HG02623 (cell line): ENCODE results near the gene RPTOR.

Experiments
- ATAC-seq: cut with Tn5 transposase; IDR thresholded peaks from one replicate; pipeline ENCODE4 v1.9.1; 2021; ENCODE audit warnings: moderate library complexity; ENCODE audit not compliant: unreplicated experiment

Gene RPTOR

DNA sequence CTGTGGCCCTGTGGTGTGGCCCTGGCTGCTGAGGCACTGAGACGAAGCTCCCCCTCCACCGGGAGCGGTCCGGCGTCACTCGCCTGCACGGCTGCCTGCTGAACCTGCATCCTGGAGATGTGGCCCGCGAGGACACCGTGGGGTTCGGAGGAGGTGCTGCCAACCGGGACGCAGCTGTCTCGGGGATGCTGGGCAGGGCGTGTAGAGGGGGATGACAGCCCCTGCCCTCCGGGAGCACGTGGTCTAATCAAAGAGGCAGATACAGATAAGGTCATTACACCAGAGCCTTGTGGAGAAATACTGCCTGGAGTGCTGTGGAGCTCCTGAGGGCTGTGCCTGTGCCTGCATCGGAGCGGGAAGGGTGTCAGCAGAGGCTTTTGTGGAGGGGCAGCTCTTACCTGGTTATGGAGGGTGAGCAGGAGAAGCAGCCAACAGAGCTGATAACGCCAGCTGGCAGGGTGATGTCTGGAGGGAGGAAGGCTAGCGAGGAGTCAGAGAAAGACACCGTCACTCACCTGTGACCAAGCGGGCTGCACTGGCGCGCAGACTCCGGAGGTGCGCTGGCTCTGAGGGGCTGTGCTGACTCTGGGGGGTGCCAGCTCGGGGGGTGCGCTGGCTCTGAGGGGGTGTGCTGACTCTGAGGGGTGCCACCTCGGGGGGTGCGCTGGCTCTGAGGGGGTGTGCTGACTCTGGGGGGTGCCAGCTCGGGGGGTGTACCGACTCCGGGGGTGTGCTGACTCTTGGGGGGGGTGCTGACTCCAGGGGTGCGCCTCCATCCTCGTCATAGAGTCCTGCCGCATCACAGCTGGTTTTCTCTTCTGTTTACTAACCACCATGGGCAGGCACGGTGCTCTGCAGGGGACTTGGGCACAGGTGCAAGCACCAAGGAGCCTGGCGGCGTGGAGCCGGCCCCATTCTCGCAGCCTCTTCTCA lies 342.3 kb downstream of the RPTOR start:
- no peak for ATAC-seq

DNA sequence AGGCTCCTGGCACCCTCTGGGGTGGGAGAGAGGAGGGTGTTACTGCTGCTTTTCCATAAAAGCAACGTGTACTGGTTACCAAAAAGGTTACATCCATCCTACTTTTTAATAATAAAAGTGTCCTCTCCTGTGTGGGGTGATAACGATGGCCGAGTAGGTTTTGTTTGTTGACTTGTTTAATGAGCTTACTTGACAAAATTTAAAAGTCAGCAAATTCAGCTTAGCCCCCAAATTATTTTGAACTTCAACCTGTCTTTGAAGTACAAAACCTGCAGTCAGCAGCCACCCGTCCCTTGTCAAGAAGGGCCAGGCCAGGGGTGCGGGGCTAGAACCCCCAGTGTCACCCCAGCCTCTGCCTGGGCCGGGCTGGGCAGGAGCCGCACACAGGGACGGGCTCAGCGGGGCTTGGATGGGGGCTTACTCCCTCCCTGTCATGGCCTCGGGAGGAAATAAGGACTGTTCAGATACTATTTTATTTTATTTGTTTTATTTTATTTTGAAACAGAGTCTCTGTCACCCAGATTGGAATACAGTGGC lies 343.1 kb downstream of the RPTOR start:
- ATAC-seq, result no peak

DNA sequence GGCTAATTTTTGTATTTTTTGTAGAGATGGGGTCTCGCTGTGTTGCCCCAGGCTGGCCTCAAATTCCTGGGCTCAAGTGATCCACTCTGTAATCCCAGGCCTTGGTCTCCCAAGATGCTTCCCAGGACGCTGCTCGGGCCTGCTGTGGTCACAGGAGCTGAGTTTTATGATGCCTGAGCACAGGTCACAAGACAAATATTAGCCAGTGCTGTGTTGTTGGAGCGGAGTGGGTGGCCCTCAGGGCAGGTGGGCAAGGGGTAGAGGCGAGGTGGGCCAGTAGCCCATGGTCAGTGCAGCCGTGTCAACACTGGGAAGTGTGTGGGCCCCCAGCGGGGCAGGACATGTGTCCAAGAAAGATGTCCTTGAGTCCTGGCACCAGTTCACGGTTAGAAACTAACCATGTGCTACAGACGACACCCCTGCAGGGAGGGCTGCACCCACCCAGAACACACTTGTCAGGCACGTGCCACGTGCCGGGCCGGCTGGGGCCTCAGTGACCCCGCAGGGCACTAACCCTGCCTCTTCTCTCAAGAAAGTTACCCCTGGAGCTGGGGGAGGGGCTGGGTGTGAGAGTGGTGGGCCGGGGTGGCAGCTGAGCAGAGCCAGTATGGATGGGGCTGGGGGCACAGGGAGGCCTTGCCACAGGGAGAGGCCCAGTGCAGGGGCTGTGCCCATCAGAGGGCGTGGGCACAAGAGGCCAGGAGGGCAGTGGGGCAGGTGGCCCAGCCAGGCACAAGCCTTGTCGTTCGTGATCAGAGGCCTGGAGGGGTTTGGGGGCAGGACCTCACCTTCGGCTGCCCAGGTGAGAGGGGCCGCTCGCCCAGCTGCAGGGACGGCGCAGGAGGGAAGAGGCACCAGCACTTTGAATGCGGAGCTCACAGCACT lies 343.9 kb downstream of the RPTOR start:
- no peak for ATAC-seq

DNA sequence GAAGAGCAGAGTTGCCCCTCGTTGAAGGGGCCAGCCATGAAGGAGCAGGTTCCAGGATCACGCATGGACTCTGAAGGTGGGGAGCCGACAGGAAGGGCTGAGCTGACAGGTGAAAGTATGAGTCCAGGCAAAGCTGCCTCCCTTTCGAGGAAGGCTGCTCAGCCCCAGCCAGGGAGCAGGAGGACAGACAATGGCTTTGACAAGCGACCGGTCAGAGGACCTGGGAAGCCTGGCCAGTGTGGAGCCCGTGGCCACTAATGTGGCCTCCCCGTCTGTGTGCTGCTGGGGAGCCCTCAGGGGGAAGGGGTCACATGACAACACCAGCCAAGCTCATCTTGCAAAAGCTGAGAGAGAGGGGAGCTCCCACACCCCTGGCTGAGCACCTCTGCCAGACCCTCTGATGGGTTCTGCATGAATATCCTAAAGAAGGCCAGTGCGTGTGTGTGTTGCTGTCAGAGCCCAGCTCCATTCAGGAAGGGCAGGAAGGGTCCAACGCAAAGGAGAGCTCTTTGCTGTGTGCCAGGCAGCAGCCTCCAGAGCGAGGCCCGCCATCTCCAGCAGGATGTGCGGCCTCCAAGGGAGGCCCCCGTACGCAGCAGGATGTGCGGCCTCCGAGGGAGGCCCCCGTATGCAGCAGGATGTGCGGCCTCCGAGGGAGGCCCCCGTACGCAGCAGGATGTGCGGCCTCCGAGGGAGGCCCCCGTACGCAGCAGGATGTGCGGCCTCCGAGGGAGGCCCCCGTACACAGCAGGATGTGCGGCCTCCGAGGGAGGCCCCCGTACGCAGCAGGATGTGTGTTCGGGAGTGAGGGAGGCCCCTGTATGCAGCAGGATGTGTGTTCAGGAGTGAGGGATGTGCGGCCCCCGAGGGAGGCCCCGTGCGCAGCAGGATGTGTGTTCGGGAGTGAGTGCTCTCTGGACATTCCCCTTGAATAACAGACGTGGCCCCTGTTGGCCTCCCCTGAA lies 344.9 kb downstream of the RPTOR start:
- no peak for ATAC-seq

DNA sequence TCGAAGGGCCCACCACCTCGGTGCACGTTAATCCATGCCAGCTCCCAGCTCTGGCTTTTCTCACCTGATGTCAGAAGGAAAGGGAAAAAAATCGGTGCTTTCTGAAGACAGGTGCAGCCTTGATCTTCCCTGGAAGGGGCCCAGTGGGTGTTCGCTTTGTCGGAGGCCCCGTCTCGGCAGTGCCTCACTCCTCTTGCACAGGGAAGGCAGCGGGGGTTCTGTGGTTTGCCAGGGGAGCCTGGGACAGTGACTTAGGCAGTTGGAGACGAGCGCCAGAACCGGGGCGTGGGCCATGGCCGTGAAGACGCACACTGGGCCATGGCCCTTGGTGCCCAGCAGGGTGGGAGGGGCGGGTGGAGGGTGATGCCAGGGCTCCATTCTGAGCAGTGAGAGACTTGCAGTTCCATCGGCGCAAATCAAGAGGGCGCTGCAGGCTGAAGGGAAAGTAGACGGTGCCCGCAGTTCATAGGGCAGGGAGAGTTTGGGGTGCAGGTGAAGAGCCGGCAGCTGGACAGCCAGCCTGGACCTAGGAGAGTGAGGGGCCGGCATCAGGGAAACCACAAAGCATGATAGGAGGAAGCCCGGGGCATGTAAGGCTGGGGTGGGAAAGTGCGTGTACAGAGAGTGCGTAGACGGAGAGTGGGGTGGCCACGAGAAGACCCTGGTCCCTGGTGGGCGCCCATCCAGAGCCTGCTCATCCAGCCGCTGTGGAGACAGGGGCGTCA lies 345.7 kb downstream of the RPTOR start:
- no peak for ATAC-seq

DNA sequence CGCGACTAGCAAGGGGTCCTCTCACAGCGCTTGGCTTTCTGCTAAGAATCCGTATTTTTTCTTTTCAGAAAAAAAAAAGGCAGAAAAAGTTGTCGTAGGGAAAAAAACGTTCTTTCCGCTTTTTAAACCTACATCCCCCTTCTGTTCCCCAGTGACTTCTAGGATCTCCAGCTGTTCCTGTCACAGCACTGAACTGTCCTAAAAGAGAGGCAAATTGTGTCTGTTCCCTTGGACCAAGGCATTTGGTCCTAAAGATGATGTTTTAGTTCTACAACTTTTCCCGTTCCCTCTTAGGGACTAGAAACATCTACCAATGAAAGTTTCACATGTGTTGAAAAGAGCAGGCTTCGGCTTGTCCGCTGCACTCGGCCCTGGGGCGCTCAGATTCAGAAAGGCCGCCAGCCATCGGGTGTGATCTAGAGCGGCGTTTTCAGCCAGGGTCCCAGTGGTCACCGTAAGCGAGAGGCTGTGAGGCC lies 346.3 kb downstream of the RPTOR start:
- ATAC-seq, result no peak

DNA sequence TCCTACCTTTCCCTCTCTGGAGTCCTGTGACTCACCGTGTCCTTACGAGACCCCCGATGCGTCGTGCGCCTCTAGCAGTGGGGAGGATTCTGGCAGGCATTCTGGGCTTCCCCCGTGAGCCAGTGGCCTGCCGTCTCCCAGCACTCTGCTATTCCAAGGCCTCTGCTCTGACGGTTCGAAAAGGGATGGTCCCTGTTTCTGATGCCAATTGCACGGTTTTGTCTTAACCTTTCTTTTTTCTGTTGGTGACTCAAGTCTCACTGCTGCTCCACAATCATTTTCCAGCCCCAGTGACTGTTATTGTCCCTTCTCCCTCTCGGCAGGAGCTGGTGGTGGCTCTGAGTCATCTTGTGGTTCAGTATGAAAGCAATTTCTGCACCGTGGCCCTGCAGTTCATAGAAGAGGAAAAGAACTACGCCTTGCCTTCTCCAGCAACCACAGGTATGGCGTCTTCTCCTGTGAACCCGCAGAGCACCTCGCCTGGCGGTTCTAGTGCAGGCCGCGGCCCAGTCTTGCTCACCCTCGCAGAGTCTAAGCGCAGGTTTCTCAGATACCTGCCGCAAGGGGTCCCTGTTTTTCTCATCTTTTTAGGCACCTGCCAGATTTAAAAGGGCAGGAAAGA lies 346.9 kb downstream of the RPTOR start:
- no peak for ATAC-seq

DNA sequence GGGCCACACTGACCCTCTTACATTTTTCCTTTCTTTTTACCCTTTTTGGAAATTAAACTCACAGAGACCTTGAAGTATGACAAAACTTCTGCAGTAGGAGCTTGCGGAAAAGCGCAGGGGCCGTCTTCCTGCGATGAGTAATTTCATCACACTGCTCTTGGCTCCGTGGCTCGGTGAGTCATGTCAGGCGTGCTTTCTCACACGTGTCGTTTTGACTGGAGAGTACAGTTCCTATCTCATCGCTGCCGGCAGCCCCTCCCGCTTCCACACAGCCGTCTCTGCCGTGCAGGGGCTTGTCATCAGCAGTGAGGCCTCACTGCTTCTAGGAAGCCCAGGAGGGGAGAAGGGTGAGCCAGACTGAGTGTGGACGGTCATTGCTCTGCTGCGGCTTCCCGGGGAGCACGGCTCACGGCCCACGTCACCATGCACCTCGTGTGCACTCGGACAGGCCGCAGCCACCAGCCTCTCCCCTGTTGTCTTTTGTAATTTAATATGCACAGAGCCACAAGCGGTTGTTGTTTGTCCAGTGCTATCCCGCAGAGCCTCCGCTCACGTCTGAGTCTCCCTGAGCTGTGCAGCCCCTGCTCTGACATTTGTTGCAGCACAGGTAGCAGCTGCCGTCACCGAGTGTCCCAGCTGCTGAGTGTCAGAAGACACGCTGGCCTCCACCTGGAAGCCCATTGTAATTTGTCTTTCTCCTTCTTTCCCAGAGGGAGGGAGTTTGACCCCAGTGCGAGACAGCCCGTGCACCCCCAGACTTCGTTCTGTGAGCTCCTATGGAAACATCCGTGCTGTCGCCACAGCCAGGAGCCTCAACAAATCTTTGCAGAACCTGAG lies 347.6 kb downstream of the RPTOR start:
- no peak for ATAC-seq

DNA sequence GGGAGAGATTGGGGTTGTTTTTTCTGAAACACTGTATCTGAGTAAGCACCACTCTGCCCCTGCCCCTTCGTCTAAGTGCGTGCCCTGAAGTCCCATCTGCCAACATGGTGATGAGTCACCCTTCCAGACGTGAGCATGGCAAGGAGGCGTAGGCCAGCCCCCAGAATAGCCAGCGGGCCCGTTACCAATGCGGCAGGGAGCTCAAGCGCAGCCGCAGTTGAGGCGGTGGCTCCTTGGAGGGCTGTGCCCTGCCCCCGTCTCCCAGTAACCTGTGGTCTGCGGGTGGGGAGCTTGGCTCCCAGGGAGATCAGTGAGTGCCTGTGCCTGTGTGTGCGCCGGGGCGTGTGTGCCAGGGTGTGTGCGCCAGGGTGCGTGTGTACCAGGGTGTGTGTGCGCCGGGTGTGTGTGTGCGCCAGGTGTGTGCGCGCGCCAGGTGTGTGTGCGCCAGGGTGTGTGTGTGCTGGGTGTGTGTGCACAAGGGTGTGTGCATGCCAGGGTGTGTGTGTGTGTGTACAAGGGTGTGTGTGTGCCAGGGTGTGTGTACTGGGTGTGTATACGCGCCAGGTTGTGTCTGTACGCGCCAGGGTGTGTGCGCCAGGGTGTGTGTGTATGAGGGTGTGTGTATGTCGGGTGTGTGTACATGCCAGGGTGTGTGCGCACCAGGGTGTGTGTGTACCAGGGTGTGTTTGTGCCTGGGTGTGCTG lies 348.4 kb downstream of the RPTOR start:
- ATAC-seq, result no peak

DNA sequence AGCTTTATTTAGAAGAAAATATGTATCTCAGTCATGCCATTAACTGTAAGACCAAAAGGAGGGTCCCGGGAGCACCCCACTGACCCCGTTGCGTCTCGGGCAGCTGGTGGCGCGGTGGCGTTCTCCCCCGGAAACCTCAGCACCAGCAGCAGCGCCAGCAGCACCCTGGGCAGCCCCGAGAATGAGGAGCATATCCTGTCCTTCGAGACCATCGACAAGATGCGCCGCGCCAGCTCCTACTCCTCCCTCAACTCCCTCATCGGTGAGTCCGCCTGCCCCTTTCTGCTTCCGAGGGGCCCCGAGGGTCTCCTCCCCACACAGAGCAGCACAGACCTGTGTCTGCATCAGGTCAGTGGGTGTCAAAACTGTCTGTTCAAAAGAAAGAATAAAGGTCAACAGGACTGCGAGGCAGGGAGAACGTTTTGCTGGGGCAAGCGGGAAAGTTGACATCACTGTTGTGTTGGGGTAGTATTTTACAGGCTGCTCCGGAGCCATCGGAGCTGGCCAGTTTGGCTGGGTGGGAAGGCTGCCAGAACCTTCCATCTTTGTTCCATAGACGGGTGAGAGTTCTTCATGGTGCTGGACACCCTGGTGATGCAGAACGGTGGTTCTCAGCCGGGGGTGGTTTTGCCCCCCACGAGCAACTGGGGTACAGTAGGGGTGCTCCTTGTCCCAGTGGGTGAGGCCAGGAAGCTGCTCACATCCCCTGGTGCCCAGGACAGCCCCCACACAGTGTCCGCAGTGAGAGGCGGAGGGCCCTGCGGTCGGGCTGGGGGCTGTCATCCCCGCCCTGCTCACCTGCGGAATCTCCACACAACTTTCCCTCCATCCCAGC lies 349.2 kb downstream of the RPTOR start:
- no peak for ATAC-seq

DNA sequence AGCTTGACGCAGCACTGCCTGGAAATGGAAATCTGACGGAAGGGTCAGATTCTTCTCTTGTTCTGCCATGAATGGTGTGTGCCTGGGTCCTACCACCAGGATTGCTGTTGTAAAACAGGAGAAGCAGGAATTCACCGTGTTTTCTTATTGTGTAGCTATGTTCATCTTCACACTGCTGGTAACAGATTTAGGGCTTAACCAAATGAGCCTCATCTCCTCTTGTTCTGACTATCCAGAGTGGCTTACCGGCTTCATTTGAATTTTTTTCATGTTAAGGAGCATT lies 349.7 kb downstream of the RPTOR start:
- ATAC-seq, result no peak

DNA sequence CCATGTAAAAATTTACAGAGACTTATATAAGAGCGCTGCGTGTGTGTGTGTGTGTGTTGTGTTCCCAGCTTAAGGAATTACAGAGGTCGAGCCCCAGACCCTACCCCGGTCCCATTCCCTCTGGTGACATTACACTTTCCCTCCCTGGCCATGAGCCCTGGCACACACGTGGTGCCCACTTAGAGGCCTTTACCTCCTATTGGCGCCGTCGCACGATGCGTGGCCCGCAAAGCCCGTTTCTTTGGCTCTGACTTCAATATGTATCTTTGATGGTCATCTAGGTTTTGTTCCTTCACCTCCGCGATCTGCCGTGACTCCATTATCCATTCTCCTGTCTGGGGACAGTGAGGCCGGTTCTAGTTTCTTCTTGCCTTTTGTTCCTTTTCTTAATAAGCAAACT lies 350.1 kb downstream of the RPTOR start:
- no peak for ATAC-seq

DNA sequence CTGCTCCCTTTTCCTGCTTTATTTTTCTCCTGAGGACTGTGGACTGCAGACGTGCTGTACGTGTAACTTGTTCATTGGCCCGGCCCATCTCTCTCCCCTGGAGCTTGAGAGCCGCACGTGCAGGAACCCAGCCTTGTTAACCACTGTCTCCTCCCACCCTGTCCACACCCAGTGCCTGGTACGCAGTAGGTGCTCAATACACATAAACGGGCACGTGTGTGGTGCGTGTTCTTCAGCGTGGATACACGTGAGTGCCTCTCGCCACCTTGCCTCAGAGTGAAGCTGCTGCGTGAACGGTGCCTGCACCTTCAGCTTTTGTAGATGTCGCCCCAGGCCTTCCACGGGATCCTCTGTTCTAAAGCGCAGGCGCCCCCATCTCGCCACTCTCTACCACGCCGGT lies 350.7 kb downstream of the RPTOR start:
- no peak for ATAC-seq

DNA sequence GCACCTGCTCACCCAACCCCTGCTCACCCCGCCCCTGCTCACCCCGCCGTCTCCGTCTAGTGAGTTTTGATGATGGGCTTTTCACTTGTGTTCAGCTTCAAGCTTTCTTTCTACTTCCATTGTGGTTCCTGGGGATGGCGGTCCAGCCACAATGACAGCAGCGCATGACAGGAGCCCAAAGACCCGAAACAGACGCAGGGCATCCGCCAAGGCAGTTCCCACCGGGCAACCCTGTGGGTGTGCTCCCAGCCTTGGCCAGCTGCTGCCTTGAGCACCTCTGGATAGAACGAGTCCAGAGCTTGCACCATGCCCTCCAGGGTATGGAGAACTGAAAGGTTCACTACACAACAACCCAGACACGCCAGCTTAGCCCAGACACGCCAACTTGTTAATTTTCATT lies 354.1 kb downstream of the RPTOR start:
- no peak for ATAC-seq

DNA sequence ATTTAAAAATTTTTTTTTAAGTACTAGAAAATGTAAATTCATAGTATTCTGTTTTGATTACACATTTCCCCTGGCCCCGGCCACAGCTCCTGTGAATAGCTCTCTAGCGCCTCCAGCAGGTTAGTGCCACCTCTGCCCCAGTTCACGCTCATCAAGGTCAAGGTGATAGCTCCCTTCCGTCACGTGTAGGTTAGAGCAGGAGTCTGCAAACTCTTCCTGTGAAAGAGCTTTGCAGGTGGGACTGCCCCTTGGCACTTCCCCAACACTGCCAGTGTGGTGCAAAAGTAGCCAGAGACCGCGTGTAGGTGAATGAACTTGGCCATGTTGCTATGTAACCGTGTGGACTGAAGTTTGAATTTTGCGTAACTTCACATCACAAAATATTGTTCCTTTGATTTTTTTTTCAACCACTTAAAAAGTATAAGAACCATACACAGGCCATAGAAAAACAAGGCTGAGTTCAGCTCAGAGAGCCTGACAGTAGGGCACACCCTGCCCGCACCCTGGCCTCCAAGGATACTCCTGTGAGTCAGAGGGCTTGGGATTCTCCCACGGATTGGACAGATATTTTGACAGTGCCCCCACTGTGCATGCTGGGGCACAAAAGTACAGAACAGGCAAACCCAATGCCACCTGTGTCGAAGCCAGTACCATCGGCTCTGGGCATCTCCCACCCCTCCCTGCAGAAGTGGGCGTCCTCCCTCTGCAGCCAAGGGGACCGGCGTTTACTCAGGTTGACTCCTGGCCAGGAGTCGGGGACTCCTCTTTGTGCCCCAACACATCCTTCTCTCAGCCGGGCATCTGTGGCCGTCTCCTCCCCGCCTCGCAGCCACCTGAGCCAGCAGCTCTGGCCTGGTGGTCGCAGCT lies 355.0 kb downstream of the RPTOR start:
- ATAC-seq, result no peak

DNA sequence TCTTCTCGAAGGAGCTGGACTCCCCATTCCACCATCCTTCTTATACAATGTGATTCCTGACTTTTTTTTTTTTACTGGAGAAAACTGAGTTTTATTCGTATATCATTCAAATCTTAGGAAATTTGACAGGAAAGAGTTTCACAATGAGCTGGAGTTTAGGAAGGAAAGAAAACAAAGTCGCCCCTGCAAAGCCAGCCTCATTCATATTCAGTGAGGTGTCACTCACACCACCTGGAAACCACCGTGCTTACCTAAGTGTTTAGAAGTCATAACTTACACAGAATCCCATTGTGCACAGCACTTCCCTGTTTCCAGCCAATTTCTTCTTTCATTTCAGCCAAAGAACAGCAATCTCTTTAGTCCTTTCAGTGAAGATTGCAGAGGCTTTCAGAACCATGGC lies 356.7 kb downstream of the RPTOR start:
- ATAC-seq, result no peak
